ENCODE results near the gene VRK1. TPM values are rescaled to one million over a fixed set of nuclear protein-coding genes. Genes with fewer than 3 reads are reported as not detected.

Gene VRK1
- total RNA-seq, 1 donor = 34.0 TPM

DNA sequence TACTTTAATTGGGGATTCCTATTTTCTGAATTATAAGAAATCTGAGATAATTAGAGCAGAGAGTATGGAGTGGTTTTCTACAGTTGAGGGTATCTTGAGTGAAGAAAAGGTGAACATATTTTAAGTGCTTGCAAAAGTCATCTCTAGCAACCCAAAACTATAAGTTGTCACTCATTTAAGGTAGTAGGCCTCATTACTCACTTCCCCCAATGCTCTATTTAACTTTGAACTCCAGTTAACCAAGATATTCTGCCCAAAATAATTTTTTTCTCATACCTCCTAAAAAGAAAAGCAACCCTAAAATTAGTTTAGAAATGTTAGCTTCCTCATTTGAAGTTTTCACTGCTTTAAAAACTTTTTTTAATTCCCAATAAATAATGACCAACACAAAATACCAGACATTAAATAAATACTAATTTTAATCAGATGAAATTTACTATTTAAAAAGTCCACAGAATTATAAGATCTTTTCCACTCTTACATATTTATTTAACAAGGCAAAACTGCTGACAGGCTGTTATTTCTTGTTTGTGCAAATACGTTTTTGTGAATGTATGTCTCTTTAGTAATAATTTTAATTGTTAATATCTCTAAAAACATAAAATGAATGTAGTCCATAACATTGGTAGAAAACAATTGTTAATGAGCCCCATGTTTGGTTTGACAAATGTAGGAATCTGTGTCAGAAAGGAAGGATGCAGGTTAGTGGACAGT, 47.8 kb downstream of the VRK1 start:
- TF ChIP-seq CTCF (IDR thresholded peaks at IDR 0.05; ENCODE audit: insufficient read depth, low read length) = no peak
- no peak overlapping the region for H3K4me3 ChIP-seq (ENCODE audit: low read depth, low read length)
- DNase-seq (ENCODE audit: low read depth) = no peak

- H3K4me3 ChIP-seq (ENCODE audit: low read depth, low read length) = no peak overlapping the region
- no peak for DNase-seq (ENCODE audit: low read depth)
- TF ChIP-seq CTCF (IDR thresholded peaks at IDR 0.05; ENCODE audit: insufficient read depth, low read length) = no peak
Observed at GRCh38 chr14:96847451-96847850, 50.3 kb downstream of the VRK1 start.

GRCh38 chr14:96848011-96848410, 50.8 kb downstream of the VRK1 start:
- DNase-seq (ENCODE audit: low read depth) = no peak
- no peak for TF ChIP-seq CTCF (IDR thresholded peaks at IDR 0.05; ENCODE audit: insufficient read depth, low read length)
- H3K4me3 ChIP-seq (ENCODE audit: low read depth, low read length) = no peak overlapping the region

DNA sequence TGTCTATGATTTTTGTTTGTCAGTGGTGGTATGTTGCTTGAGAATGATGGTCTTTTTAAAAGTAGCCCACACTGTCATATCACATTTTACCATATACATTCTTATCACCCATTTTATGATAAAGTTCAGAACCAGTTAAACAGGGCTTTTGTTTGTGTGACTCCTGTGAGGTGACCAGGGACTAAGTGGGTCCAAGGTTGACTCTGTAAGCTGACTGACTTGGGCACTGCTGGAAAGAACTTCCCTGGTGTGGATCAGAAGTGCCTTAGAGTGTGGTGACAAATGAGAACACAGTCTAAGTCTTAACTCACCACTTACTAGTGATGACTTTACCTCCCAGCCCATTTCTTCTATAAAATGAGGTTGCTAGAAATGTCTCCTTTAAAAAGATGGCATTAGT, 52.6 kb downstream of the VRK1 start:
- no peak for TF ChIP-seq CTCF (IDR thresholded peaks at IDR 0.05; ENCODE audit: insufficient read depth, low read length)
- no peak overlapping the region for H3K4me3 ChIP-seq (ENCODE audit: low read depth, low read length)
- DNase-seq (ENCODE audit: low read depth) = no peak

DNA sequence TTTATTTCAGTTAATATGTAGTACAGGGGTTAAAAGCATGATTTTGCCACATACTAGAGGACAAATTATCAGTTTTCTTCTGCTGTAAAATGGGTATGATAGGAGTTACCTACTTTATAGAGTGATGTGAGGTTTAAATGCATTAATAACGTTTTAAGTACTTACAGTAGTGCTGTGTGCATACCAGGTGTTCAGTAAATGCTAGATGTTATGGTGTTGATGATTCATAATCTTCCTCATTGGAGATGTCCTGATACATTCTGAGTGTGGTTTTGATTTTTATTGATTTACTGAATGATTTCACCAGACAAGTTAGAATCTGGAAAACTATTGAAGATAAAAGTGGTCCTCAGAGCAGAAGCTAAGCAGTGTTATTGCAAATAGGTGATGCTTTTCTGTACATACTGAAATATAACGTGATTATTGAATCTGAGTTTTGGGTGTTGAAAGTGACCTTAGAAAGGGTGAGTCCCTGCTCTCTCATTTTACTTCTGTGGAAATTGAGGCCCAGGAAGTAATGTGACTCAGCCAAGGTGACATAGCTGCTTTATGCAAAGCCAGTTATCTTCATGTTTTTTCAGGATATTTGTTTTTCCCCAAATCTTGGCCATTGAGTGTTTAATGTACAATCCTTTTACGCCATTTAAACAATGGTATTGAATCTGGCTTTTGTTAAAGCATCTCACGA, 54.7 kb downstream of the VRK1 start:
- DNase-seq (ENCODE audit: low read depth) = no peak
- no peak overlapping the region for H3K4me3 ChIP-seq (ENCODE audit: low read depth, low read length)
- no peak for TF ChIP-seq CTCF (IDR thresholded peaks at IDR 0.05; ENCODE audit: insufficient read depth, low read length)

- no peak overlapping the region for H3K4me3 ChIP-seq (ENCODE audit: low read depth, low read length)
- peak; percentile 84 for TF ChIP-seq CTCF (IDR thresholded peaks at IDR 0.05; ENCODE audit: insufficient read depth, low read length)
Observed at GRCh38 chr14:96852823-96853422, 55.7 kb downstream of the VRK1 start.

More at GRCh38 chr14:96852823-96853422, 55.7 kb downstream of the VRK1 start:
- peak; percentile 78 for DNase-seq (ENCODE audit: low read depth)

Data from fibroblast of the aortic adventitia (primary cell).